Neural progenitor cell (in vitro differentiated cells): Measurements from ENCODE around the gene CCL14.

Experiments used
- EZH2 ChIP-seq: fragments of 200-600 bp; sonication (generic); IDR thresholded peaks from 2 replicates; pipeline ENCODE4 v1.6.1; 2017; ENCODE audit warnings: antibody characterized with exemption, mild to moderate bottlenecking, moderate library complexity
- TF ChIP-seq, protein P1 (sequence below): fragments of 200-600 bp; sonication (generic); IDR thresholded peaks from 2 replicates; pipeline ENCODE4 v1.5.1; 2017; ENCODE audit warnings: antibody characterized with exemption, mild to moderate bottlenecking

DNA sequence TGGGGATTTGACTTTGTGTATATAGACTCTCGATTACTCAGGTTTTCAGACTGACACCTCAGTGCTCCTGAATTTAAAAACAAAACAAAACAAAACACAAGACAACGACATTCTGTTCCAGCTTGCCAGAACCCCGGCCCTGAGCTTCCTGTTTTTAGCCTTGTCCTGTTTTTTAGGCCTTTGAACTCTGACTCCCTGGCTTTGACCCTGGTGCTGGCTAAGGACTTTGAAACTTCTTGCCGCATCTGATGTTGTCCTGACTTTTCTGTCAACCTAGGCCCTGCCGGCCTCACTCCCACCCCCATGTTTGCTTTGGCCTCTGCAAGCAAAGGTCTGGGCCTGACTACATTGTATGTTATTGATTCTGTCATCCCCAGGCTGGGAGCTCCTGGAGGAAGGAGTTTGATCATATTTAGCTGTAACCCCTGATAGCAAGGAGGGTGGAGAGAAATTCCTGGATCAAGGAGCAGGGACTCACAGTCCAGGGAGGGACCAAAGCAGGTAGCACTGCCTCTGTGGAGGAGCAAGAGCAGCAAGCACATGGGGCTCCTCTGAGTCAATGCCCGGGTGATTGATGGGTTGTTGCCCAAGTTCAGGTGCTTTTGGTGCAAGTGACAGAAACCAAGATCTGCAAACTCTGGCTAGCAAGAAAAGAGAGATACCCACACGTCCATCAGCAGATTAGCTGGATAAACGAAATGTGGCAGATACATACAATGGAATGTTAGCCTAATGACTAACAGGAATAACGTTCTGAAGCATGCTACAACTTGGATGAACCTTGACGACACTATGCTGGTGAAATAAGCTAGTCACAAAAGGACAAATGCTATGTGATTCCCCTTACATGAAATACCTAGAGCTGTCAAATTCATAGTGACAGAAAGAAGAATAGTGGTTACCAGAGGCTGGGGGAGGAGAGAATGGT is 12.9 kb downstream of the CCL14 start:
- no peak for TF ChIP-seq EZH2
- TF ChIP-seq, protein P1, sequence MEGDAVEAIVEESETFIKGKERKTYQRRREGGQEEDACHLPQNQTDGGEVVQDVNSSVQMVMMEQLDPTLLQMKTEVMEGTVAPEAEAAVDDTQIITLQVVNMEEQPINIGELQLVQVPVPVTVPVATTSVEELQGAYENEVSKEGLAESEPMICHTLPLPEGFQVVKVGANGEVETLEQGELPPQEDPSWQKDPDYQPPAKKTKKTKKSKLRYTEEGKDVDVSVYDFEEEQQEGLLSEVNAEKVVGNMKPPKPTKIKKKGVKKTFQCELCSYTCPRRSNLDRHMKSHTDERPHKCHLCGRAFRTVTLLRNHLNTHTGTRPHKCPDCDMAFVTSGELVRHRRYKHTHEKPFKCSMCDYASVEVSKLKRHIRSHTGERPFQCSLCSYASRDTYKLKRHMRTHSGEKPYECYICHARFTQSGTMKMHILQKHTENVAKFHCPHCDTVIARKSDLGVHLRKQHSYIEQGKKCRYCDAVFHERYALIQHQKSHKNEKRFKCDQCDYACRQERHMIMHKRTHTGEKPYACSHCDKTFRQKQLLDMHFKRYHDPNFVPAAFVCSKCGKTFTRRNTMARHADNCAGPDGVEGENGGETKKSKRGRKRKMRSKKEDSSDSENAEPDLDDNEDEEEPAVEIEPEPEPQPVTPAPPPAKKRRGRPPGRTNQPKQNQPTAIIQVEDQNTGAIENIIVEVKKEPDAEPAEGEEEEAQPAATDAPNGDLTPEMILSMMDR = no peak
